Measurements from ENCODE around the gene XPNPEP1.

GRCh38 chr10:109883859-109884771 lies 39.2 kb downstream of the XPNPEP1 start:
- no peak for TF ChIP-seq SUZ12 (IDR thresholded peaks at IDR 0.05; ENCODE audit: extremely low read depth, insufficient read depth, insufficient read length)
- TF ChIP-seq ZNF274 (IDR thresholded peaks at IDR 0.05; ENCODE audit: low read depth, low read length) = no peak
